Activated CD8-positive, alpha-beta memory T cell treated with anti-CD3 and anti-CD28 coated beads, Interleukin-2, amount 10 ng/mL, durations not matched to agents 7 days and 5 days (primary cell): ENCODE results near the gene SLC49A4. TPM values are rescaled to one million over a fixed set of nuclear protein-coding genes. Genes with fewer than 3 reads are reported as not detected.
A peak's percentile ranks its signal among the peaks of the same experiment; 100 is the strongest.

Experiments
- ATAC-seq: fragments of 150-1000 bp; cut with Tn5 transposase; one replicate; pipeline ENCODE4 v1.10.0; 2021; ENCODE audit warnings: moderate library complexity
- CTCF ChIA-PET: fragments of 350-600 bp; sonication (Branson Sonifier 250); formaldehyde crosslinking; loops from one replicate; lab custom pipeline; 2021; ENCODE audit warnings: antibody characterized with exemption; lab: Charles Lee
- DNase-seq: peaks from one replicate; pipeline ENCODE4 v3.0.0-alpha.2; 2020
- H3K27ac Mint-ChIP-seq: one replicate; pipeline ENCODE4 v1.8.0; 2021; ENCODE audit warnings: mild to moderate bottlenecking, mixed read lengths
- H3K27me3 Mint-ChIP-seq: one replicate; pipeline ENCODE4 v1.8.0; 2021; ENCODE audit warnings: mixed read lengths
- H3K36me3 Mint-ChIP-seq: one replicate; pipeline ENCODE4 v1.8.0; 2021; ENCODE audit warnings: mild to moderate bottlenecking, mixed read lengths
- H3K4me1 Mint-ChIP-seq: one replicate; pipeline ENCODE4 v1.8.0; 2021; ENCODE audit warnings: mixed read lengths
- H3K4me3 Mint-ChIP-seq: one replicate; pipeline ENCODE4 v1.8.0; 2021; ENCODE audit warnings: mild to moderate bottlenecking, moderate library complexity, mixed read lengths
- H3K9me3 Mint-ChIP-seq: one replicate; pipeline ENCODE4 v1.8.0; 2022; ENCODE audit warnings: low read depth, mixed read lengths
- total RNA-seq, 2 experiments: library from RNA; stranded (reverse); gene quantifications; one replicate each; pipeline ENCODE4 v1.2.3, GENCODE V29; 2021

The SLC49A4 gene
- total RNA-seq, 2 experiments from 2014 or later = 1.5 to 1.8 TPM

DNA sequence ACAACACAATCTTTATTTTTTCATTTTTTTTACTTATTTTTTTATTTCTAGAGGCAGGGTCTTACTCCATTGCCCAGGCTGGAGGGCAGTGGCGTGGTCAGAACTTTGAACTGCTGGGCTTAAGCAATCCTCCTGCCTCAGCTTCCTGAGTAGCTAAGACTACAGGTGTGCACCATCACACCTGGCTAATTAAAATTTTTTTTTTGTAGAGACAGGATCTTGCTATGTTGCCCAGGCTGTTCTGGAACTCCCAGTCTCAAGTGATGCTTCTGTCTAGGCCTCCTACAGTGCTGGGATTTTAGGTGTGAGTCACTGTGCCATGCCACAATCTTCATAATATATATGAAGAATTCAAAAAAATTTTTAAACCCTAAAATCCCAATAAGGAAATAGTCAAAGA, 22.0 kb upstream of the SLC49A4 start:
- Mint-ChIP-seq H3K36me3 (peaks cover 7% of the 10 kb centered on the region), H3K27me3 (no peaks in the 10 kb centered on the region), H3K27ac (no peak overlapping the region), H3K4me3 (no peak overlapping the region), H3K9me3 (no peaks in the 10 kb centered on the region), H3K4me1 (no peaks in the 10 kb centered on the region)
- ATAC-seq = no peak
- DNase-seq = no peak
- CTCF ChIA-PET = interaction anchor here (0.9 kb wide), 1 partner anchor 45 kb away, joined by 3 read pairs; no protein-coding TSS in a partner anchor

- Mint-ChIP-seq H3K4me1 (no peaks in the 10 kb centered on the region), H3K4me3 (no peak overlapping the region), H3K36me3 (peaks cover 5% of the 10 kb centered on the region), H3K9me3 (no peaks in the 10 kb centered on the region), H3K27me3 (no peaks in the 10 kb centered on the region), H3K27ac (no peak overlapping the region)
- no peak for DNase-seq
- ATAC-seq = no peak
- CTCF ChIA-PET = interaction anchor here (1.0 kb wide), 1 partner anchor 16 kb away, joined by 3 read pairs; no protein-coding TSS in a partner anchor
Measured at GRCh38 chr3:122773944-122774509, 20.8 kb upstream of the SLC49A4 start.

DNA sequence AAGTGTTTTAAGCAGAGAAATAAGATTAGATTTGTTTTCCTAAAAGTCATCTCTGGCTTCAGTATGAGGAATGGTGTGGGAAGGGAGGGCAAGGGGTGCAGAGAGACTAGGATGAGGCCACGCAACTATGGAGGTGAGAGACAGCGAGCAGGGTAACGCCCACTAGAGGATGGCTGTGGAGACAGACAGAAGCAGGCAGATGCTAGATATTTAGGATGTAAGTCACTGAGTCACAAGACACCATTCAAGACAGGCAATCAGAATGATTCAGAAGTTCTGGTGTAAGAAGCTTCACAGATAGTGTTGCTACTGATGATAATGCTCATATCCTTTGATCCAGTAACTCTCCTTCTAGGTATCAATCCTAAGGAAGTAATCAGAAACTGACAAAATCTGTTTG, 20.3 kb upstream of the SLC49A4 start:
- no peak for DNase-seq
- H3K27ac Mint-ChIP-seq = no peak overlapping the region
- H3K27me3 Mint-ChIP-seq = no peaks in the 10 kb centered on the region
- H3K36me3 Mint-ChIP-seq = peaks cover 3% of the 10 kb centered on the region
- CTCF ChIA-PET = no interaction called here
- no peak overlapping the region for H3K4me3 Mint-ChIP-seq
- no peaks in the 10 kb centered on the region for H3K4me1 Mint-ChIP-seq
- no peak for ATAC-seq
- H3K9me3 Mint-ChIP-seq = no peaks in the 10 kb centered on the region

- H3K9me3 Mint-ChIP-seq = no peaks in the 10 kb centered on the region
- CTCF ChIA-PET = no interaction called here
- DNase-seq (no peak), ATAC-seq (no peak)
- no peaks in the 10 kb centered on the region for H3K4me1 Mint-ChIP-seq
- H3K27ac Mint-ChIP-seq = no peak overlapping the region
- peaks cover 5% of the 10 kb centered on the region for H3K36me3 Mint-ChIP-seq
- no peaks in the 10 kb centered on the region for H3K27me3 Mint-ChIP-seq
- H3K4me3 Mint-ChIP-seq = no peak overlapping the region
Measured at GRCh38 chr3:122776675-122777468, 18.0 kb upstream of the SLC49A4 start.

DNA sequence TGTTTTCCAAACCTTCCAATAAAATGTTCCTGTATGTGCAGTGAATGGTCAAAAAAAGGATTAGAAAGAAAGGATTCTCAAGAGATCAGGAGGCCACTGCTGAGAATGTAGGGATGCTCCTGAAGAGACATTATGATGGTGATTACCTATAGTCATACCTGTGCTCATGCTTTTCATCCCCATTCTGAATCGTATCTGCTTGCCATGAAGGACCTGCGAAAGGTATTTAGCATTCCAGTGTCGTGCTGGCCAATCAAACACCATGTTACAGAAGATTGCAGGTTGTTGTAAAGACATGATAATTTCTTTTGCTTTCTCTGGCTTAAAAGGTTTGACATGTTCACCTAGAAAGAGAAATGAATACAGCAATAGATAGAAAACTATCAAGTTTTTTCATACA, 17.3 kb upstream of the SLC49A4 start:
- no peaks in the 10 kb centered on the region for H3K9me3 Mint-ChIP-seq
- peaks cover 5% of the 10 kb centered on the region for H3K36me3 Mint-ChIP-seq
- ATAC-seq (no peak), DNase-seq (no peak)
- H3K4me1 Mint-ChIP-seq = no peaks in the 10 kb centered on the region
- H3K27me3 Mint-ChIP-seq = no peaks in the 10 kb centered on the region
- H3K27ac Mint-ChIP-seq = no peak overlapping the region
- CTCF ChIA-PET = no interaction called here
- no peak overlapping the region for H3K4me3 Mint-ChIP-seq

DNA sequence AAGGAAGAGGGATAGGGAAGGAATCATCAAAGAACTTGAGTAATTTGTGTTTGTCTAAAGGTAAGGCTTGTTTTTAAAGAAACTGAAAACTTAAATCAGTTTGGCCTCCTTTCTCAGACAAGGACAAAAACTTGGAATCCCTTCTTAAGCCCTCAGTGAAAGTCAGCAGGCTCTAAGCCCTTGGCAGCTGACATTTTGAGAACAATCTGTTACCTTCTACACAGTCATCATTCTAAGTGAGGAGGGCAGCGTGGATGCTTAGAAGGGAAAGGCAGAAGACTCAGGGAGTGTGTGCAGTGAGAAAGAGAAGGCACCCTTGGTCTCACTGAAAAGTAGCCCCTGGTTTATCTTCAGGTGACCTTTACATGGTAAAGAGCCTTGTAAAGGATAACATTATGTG, 12.1 kb upstream of the SLC49A4 start:
- CTCF ChIA-PET = no interaction called here
- DNase-seq (no peak), ATAC-seq (no peak)
- no peak overlapping the region for H3K27ac Mint-ChIP-seq
- no peaks in the 10 kb centered on the region for H3K9me3 Mint-ChIP-seq
- H3K36me3 Mint-ChIP-seq = peaks cover 7% of the 10 kb centered on the region
- no peak overlapping the region for H3K4me3 Mint-ChIP-seq
- H3K27me3 Mint-ChIP-seq = no peaks in the 10 kb centered on the region
- peaks cover 4% of the 10 kb centered on the region for H3K4me1 Mint-ChIP-seq

GRCh38 chr3:122784436-122784835, 10.4 kb upstream of the SLC49A4 start:
- Mint-ChIP-seq H3K4me1 (peaks cover 14% of the 10 kb centered on the region), H3K27me3 (no peaks in the 10 kb centered on the region), H3K9me3 (no peaks in the 10 kb centered on the region), H3K36me3 (peaks cover 7% of the 10 kb centered on the region), H3K27ac (no peak overlapping the region), H3K4me3 (no peak overlapping the region)
- CTCF ChIA-PET = interaction anchor here (1.4 kb wide), 1 partner anchor 29 kb away, joined by 4 read pairs; no protein-coding TSS in a partner anchor
- no peak for ATAC-seq
- no peak for DNase-seq

DNA sequence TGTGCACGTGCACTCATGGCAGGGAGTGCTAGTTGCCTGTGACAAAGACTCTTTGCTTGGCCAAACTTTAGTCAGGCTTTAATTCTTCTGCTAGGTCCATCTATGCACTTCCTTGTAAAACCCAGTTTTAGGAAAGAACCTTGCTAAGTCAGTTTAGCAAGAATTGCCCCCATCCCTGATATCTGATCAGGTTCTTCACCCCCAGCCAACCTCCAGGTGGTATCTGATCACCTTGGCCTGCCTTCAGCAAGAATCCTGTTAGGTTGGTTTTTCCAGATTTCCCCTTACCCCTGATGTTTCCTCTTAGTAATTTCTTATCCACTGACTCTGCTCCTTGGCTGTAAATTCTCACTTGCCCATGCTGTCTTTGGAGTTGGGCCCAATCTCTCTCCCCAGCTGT, 9.6 kb upstream of the SLC49A4 start:
- peaks cover 7% of the 10 kb centered on the region for H3K36me3 Mint-ChIP-seq
- no peak for DNase-seq
- H3K4me3 Mint-ChIP-seq = no peak overlapping the region
- H3K27ac Mint-ChIP-seq = no peak overlapping the region
- H3K4me1 Mint-ChIP-seq = peaks cover 14% of the 10 kb centered on the region
- no peak for ATAC-seq
- H3K27me3 Mint-ChIP-seq = no peaks in the 10 kb centered on the region
- H3K9me3 Mint-ChIP-seq = no peaks in the 10 kb centered on the region
- CTCF ChIA-PET = no interaction called here

DNA sequence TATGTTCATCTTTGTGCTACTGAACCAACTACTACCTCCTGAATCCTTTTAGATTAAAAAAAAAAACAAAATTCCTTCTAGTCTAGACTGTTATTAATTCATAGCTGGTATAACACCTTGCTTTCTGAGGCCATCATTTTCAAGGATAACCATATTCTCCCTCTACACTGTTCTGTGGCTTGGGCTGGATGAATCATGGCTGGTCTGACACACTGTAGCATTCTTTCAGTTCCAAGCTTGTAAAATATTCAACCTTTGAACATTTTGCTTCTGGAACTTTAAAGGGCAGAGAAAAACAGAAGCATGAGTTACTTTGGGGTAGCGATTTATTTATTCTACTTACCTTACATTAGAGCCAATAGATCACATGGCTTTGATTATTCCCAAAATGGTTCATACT, 8.8 kb upstream of the SLC49A4 start:
- CTCF ChIA-PET = interaction anchor here (0.6 kb wide), 1 partner anchor 268 kb away, joined by 5 read pairs; no protein-coding TSS in a partner anchor
- H3K27ac Mint-ChIP-seq = no peak overlapping the region
- H3K4me1 Mint-ChIP-seq = peaks cover 14% of the 10 kb centered on the region
- DNase-seq (no peak), ATAC-seq (no peak)
- no peaks in the 10 kb centered on the region for H3K9me3 Mint-ChIP-seq
- peaks cover 7% of the 10 kb centered on the region for H3K36me3 Mint-ChIP-seq
- H3K4me3 Mint-ChIP-seq = no peak overlapping the region
- H3K27me3 Mint-ChIP-seq = no peaks in the 10 kb centered on the region

DNA sequence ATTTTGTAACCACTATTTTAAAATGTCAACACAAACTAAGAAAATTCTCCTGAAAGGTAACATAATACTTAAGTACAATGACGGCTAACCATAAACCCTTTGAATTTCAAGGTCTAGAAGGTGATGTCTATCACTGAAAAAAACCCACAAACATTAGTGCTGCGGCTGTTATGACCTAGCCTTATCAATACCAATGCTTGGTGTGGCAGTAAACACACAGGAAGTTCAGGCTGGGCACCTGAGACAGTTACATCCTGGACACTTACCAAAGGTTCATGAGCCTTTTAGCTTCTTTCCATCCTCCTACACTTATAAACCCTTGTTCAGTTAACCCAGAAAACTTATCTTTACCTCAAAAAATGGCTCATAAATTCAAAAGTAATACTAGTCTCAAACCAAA, 7.0 kb upstream of the SLC49A4 start:
- H3K4me1 Mint-ChIP-seq = peaks cover 14% of the 10 kb centered on the region
- no peak overlapping the region for H3K4me3 Mint-ChIP-seq
- peaks cover 3% of the 10 kb centered on the region for H3K36me3 Mint-ChIP-seq
- H3K9me3 Mint-ChIP-seq = no peaks in the 10 kb centered on the region
- no peak overlapping the region for H3K27ac Mint-ChIP-seq
- CTCF ChIA-PET = no interaction called here
- no peaks in the 10 kb centered on the region for H3K27me3 Mint-ChIP-seq
- no peak for DNase-seq
- ATAC-seq = peak; percentile 45

GRCh38 chr3:122789585-122790273, 5.1 kb upstream of the SLC49A4 start:
- Mint-ChIP-seq H3K27ac (no peak overlapping the region), H3K4me3 (no peak overlapping the region), H3K9me3 (no peaks in the 10 kb centered on the region), H3K36me3 (no peaks in the 10 kb centered on the region), H3K4me1 (peaks cover 20% of the 10 kb centered on the region), H3K27me3 (no peaks in the 10 kb centered on the region)
- CTCF ChIA-PET = interaction anchor here (1.3 kb wide), 1 partner anchor 34 kb away, joined by 3 read pairs; no protein-coding TSS in a partner anchor
- DNase-seq = no peak
- no peak for ATAC-seq

DNA sequence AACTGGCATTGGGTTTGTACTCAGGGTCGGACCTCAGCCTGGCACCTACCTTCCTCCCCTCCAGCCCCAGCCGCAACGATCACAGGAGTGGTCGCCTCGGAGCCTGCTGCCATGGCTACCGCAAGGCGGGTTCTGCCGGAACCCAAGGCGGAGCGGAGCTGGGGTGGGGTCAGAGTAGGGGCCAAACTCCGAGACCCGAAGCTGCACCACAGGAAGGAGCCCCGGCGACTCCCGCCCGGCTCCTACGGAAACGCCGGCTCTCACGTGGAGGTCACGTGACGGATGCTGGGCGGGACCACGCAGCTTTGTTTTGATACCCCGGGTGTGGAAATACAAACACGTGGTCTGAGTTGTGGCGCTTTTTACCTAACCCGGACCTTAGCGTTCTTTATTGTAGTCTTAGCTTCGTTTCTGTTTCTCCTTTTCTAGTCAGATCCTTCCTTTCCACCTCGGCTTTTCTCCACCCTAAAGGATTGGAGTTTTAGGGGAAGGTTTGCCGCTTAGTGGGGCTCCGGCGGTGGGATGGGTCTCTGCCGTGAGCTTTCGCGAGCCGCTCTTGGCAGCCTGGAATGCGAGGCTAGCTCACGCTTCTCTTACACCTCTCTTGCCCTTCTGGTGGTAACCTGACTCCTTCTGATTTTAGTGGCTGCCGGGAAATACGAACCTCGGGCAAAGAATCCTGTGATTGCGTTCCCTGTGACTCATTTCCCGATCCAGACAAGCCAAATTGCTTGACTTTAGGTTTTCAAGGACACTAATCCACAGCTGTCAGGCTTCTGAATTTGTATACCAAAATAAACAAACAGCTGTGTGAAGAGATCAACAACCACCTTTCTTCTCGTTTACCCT, 1.1 kb upstream of the SLC49A4 start, which contains the start of gene HSPBAP1:
Gene HSPBAP1, minus strand, starts transcription at position 264 of the 849 bp plus-strand sequence. Its CDS starts 151 bp downstream, at position 113.
- peaks cover 2% of the 10 kb centered on the region for H3K36me3 Mint-ChIP-seq
- CTCF ChIA-PET = interaction anchor here (0.9 to 1.3 kb wide), 4 partner anchors 17 to 408 kb away, joined by 3 to 5 read pairs (median 3); partner anchors contain the start of gene SEC22A
- peak within 1 kb of the TSS; percentile 82 for H3K27ac Mint-ChIP-seq
- H3K4me3 Mint-ChIP-seq = peak within 1 kb of the TSS; percentile 81
- DNase-seq (peak; percentile 94), ATAC-seq (peak; percentile 75)
- peaks cover 25% of the 10 kb centered on the region for H3K4me1 Mint-ChIP-seq
- no peaks in the 10 kb centered on the region for H3K9me3 Mint-ChIP-seq
- no peaks in the 10 kb centered on the region for H3K27me3 Mint-ChIP-seq

DNA sequence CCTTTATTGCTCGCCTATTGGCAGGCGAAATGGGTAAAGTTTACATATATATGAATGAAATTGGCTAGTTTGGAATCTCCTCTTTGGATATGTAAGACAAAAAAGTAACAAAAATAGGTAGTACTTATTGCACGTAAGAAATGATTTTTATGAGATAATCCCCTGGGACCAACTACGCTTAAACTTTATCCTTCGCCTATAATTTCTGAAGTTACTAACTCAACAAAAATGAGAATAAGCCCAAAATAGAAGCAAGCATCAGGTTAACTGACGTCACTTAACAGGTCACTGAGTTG, 438 bp upstream of the SLC49A4 start:
- Mint-ChIP-seq H3K4me3 (peak overlapping the region; percentile 81), H3K27me3 (no peaks in the 10 kb centered on the region), H3K4me1 (peaks cover 22% of the 10 kb centered on the region), H3K9me3 (no peaks in the 10 kb centered on the region), H3K27ac (peak overlapping the region; percentile 82), H3K36me3 (peaks cover 2% of the 10 kb centered on the region)
- DNase-seq (no peak), ATAC-seq (no peak)
- CTCF ChIA-PET = interaction anchor here (1.2 kb wide), 1 partner anchor 407 kb away, joined by 3 read pairs; the partner anchor contains the start of gene SEC22A
